Measurements from ENCODE around the gene VWA8.
A peak's percentile ranks its signal among the peaks of the same experiment; 100 is the strongest.
"Not testable (repeated sequence)": the region's sequence is repeated elsewhere in the genome, so short reads cannot be mapped to it uniquely, and the experiment has no call there.

VWA8 gene

DNA sequence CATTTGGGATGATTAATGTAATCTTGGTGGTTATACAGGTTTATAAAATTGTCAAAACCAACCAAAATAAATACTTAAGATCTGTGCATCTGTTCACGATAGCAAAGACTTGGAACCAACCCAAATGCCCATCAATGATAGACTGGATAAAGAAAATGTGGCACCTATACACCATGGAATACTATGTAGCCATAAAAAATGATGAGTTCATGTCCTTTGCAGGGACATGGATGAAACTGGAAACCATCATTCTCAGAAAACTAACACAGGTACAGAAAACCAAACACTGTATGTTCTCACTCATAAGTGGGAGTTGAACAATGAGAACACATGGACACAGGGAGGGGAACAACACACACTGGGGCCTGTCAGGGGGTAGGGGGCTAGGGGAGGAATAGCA is 11.8 kb downstream of the VWA8 start:
- H3K4me3 ChIP-seq (ENCODE audit: low read depth, low read length); H3K9me3 ChIP-seq (ENCODE audit: control insufficient read depth, insufficient read depth, low read depth, low read length); H3K27ac ChIP-seq (ENCODE audit: extremely low read depth, low read depth, low read length); H3K4me1 ChIP-seq (ENCODE audit: control insufficient read depth, insufficient read depth, low read length); POLR2A ChIA-PET: not testable (repeated sequence)
- H3K36me3 ChIP-seq (ENCODE audit: control insufficient read depth in 2 of 2, insufficient read depth in 1 of 2, low read length in 2 of 2): peaks cover 0 to 10% of the 10 kb centered on the region in 2 experiments; a peak in 1 of 3 replicates
- CTCF ChIA-PET: interaction anchor here (1.0 kb wide), 1 partner anchor 161 kb away, joined by 5 read pairs; no protein-coding TSS in a partner anchor
- peak; percentile 93 for TF ChIP-seq ZNF146 (tag by site-specific recombination; IDR thresholded peaks at IDR 0.05)

DNA sequence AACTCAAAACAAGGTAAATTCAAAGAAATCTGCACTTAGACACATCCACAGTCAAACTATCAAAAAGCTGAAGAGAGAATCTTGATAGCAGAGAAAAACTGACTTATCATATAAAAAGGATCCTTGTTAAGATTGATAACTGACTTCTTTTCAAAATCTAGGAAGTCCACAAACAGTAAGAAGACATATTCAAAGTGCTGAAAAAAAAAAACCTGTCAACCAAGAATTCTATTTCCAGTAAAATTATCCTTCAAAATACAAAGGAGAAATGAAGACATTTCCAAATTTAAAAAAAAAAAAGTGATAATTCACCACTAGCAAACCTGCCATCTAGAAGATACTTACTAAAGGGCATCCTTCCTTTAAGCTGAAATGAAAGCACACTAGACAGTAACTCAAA is 15.0 kb downstream of the VWA8 start:
- Histone ChIP-seq H3K9me3 (ENCODE audit: control insufficient read depth, insufficient read depth, low read depth, low read length) (no peaks in the 10 kb centered on the region), H3K4me3 (ENCODE audit: low read depth, low read length) (no peak overlapping the region), H3K27ac (ENCODE audit: extremely low read depth, low read depth, low read length) (no peak overlapping the region), H3K4me1 (ENCODE audit: control insufficient read depth, insufficient read depth, low read length) (no peaks in the 10 kb centered on the region), H3K36me3 (ENCODE audit: control insufficient read depth in 2 of 2, insufficient read depth in 1 of 2, low read length in 2 of 2) (peaks cover 0 to 10% of the 10 kb centered on the region in 2 experiments; a peak in 1 of 3 replicates)
- POLR2A ChIA-PET: no interaction called here
- CTCF ChIA-PET: interaction anchor here (0.5 kb wide), 1 partner anchor 381 kb away, joined by 3 read pairs; no protein-coding TSS in a partner anchor
- TF ChIP-seq, protein P1, sequence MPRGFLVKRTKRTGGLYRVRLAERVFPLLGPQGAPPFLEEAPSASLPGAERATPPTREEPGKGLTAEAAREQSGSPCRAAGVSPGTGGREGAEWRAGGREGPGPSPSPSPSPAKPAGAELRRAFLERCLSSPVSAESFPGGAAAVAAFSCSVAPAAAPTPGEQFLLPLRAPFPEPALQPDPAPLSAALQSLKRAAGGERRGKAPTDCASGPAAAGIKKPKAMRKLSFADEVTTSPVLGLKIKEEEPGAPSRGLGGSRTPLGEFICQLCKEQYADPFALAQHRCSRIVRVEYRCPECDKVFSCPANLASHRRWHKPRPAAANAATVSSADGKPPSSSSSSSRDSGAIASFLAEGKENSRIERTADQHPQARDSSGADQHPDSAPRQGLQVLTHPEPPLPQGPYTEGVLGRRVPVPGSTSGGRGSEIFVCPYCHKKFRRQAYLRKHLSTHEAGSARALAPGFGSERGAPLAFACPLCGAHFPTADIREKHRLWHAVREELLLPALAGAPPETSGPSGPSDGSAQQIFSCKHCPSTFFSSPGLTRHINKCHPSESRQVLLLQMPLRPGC (tag by site-specific recombination; IDR thresholded peaks at IDR 0.05): no peak
- TF ChIP-seq SETDB1 (IDR thresholded peaks at IDR 0.05; ENCODE audit: insufficient read length, low read length): peak; percentile 84
- TF ChIP-seq HOXC10 (CRISPR knock-in tag; IDR thresholded peaks at IDR 0.05): no peak
- TF ChIP-seq, protein P2, sequence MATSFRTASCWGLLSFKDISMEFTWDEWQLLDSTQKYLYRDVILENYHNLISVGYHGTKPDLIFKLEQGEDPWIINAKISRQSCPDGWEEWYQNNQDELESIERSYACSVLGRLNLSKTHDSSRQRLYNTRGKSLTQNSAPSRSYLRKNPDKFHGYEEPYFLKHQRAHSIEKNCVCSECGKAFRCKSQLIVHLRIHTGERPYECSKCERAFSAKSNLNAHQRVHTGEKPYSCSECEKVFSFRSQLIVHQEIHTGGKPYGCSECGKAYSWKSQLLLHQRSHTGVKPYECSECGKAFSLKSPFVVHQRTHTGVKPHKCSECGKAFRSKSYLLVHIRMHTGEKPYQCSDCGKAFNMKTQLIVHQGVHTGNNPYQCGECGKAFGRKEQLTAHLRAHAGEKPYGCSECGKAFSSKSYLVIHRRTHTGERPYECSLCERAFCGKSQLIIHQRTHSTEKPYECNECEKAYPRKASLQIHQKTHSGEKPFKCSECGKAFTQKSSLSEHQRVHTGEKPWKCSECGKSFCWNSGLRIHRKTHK (tag by site-specific recombination; IDR thresholded peaks at IDR 0.05): no peak
- no peak for TF ChIP-seq ZNF654 (tag by site-specific recombination; IDR thresholded peaks at IDR 0.05; ENCODE audit: low read depth)
- TF ChIP-seq FEZF1 (tag by site-specific recombination; IDR thresholded peaks at IDR 0.05): no peak
- TF ChIP-seq, protein P3, sequence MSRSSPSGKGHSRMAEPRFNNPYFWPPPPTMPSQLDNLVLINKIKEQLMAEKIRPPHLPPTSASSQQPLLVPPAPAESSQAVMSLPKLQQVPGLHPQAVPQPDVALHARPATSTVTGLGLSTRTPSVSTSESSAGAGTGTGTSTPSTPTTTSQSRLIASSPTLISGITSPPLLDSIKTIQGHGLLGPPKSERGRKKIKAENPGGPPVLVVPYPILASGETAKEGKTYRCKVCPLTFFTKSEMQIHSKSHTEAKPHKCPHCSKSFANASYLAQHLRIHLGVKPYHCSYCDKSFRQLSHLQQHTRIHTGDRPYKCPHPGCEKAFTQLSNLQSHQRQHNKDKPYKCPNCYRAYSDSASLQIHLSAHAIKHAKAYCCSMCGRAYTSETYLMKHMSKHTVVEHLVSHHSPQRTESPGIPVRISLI (tag by site-specific recombination; IDR thresholded peaks at IDR 0.05): 0 out of 2 replicates have a peak, but pooled peaks have one; percentile 54
- TF ChIP-seq, protein P4, sequence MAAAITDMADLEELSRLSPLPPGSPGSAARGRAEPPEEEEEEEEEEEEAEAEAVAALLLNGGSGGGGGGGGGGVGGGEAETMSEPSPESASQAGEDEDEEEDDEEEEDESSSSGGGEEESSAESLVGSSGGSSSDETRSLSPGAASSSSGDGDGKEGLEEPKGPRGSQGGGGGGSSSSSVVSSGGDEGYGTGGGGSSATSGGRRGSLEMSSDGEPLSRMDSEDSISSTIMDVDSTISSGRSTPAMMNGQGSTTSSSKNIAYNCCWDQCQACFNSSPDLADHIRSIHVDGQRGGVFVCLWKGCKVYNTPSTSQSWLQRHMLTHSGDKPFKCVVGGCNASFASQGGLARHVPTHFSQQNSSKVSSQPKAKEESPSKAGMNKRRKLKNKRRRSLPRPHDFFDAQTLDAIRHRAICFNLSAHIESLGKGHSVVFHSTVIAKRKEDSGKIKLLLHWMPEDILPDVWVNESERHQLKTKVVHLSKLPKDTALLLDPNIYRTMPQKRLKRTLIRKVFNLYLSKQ (tag by site-specific recombination; IDR thresholded peaks at IDR 0.05; ENCODE audit: borderline replicate concordance): no peak
- no peak for TF ChIP-seq ZNF426 (tag by site-specific recombination; IDR thresholded peaks at IDR 0.05)

DNA sequence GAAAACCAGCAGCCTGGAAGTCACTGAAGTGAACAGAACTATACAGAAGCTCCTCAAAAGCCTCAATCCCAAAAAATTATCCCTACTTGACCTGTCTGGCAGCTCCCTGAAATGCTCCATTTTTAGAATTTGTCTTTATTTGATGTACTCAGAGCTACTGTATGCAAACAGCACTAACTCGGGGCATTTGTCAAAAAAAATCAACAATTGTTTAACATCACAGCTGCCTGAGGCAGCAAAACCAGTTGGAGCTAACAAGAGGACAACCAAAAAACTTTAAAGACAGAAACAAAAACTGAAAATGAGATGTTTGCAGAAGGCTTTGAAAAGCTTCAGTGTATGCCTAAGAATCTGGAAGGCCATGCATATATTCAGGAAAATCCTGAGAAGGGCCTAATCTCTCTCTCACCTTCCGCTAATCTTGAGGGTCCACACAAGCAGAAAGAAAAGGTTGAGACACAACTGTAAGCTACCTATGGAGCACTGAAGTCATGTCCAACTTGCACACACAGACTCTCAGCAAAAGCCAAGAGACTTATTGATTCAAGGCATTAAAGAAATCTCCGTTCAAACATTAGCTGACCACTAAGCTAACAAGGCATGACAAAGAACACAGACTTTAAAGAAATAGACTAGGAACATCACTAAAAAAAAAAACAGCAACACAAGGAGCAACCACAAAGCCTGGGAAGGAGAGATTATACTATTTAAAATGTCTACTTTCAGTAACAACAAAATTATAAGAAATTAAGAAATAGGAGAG is 16.1 kb downstream of the VWA8 start:
- TF ChIP-seq ZNF157 (tag by site-specific recombination; IDR thresholded peaks at IDR 0.05) (no peak), SALL2 (tag by site-specific recombination; IDR thresholded peaks at IDR 0.05; ENCODE audit: borderline replicate concordance) (no peak)
- TF ChIP-seq, protein P5, sequence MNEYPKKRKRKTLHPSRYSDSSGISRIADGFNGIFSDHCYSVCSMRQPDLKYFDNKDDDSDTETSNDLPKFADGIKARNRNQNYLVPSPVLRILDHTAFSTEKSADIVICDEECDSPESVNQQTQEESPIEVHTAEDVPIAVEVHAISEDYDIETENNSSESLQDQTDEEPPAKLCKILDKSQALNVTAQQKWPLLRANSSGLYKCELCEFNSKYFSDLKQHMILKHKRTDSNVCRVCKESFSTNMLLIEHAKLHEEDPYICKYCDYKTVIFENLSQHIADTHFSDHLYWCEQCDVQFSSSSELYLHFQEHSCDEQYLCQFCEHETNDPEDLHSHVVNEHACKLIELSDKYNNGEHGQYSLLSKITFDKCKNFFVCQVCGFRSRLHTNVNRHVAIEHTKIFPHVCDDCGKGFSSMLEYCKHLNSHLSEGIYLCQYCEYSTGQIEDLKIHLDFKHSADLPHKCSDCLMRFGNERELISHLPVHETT (tag by site-specific recombination; IDR thresholded peaks at IDR 0.05): no peak
- H3K27ac ChIP-seq (ENCODE audit: extremely low read depth, low read depth, low read length): no peak overlapping the region
- H3K36me3 ChIP-seq (ENCODE audit: control insufficient read depth in 2 of 2, insufficient read depth in 1 of 2, low read length in 2 of 2): peaks cover 0 to 10% of the 10 kb centered on the region in 2 experiments; a peak in 1 of 3 replicates
- ChIA-PET POLR2A (no interaction called here), CTCF (no interaction called here)
- H3K9me3 ChIP-seq (ENCODE audit: control insufficient read depth, insufficient read depth, low read depth, low read length): no peaks in the 10 kb centered on the region
- no peaks in the 10 kb centered on the region for H3K4me1 ChIP-seq (ENCODE audit: control insufficient read depth, insufficient read depth, low read length)
- H3K4me3 ChIP-seq (ENCODE audit: low read depth, low read length): no peak overlapping the region
